SK-N-SH (cell line): ENCODE measurements around the gene TMEM256. TPM values are rescaled to one million over a fixed set of nuclear protein-coding genes. Genes with fewer than 3 reads are reported as not detected.
A peak's percentile ranks its signal among the peaks of the same experiment; 100 is the strongest.

Experiments
- CTCF ChIA-PET: fragments of 300-600, 350-600 bp; formaldehyde crosslinking; extraction: SDS; loops from one replicate; lab custom pipeline; 2021; lab: Yijun Ruan, JAX
- POLR2A ChIA-PET: fragments of 350-600 bp; sonication (Branson Sonifier 250); formaldehyde crosslinking; extraction: SDS; loops from one replicate; lab custom pipeline; 2020; ENCODE audit warnings: antibody characterized with exemption, inconsistent platforms; lab: Yijun Ruan, JAX
- DNase-seq: peaks from one replicate; pipeline ENCODE4 v3.0.0; 2012
- H2AFZ ChIP-seq: fragments of 200-600 bp; sonication (generic); 2 replicates; pipeline ENCODE4 v1.8.1; 2016; ENCODE audit warnings: antibody characterized with exemption, mild to moderate bottlenecking, low read depth
- H3F3A ChIP-seq: fragments of 200-600 bp; sonication (generic); replicated peaks from 2 replicates; pipeline ENCODE3; 2016; ENCODE audit warnings: antibody characterized with exemption, mild to moderate bottlenecking; ENCODE audit not compliant: insufficient read depth
- H3K27ac ChIP-seq, 2 experiments: fragments of 200-500 bp in 1 of 2; fragments of 200-600 bp in 1 of 2; sonication (Bioruptor generic) in 1 of 2; sonication (generic), shearing (Covaris generic) in 1 of 2; 2 replicates each; pipeline versions ENCODE4 v1.5.1 to v1.6.1; 2014 to 2016; ENCODE audit warnings: low read depth in 2 of 2, inconsistent platforms in 1 of 2, low read length in 1 of 2, mild to moderate bottlenecking in 1 of 2, mixed read lengths in 1 of 2
- H3K27me3 ChIP-seq: fragments of 200-600 bp; sonication (generic), shearing (Covaris generic); 2 replicates; pipeline ENCODE4 v1.6.1; 2016; ENCODE audit warnings: mixed run types; ENCODE audit not compliant: insufficient read depth
- H3K36me3 ChIP-seq, 2 experiments: fragments of 200-500 bp in 1 of 2; fragments of 200-600 bp in 1 of 2; sonication (Bioruptor generic) in 1 of 2; sonication (generic) in 1 of 2; replicated peaks in 1 of 2; 2 replicates each; pipeline versions ENCODE3 to v1.5.1; 2014 to 2016; ENCODE audit warnings: low read length in 1 of 2, mild to moderate bottlenecking in 1 of 2; ENCODE audit not compliant: insufficient read depth in 2 of 2, control insufficient read depth in 1 of 2
- H3K4me1 ChIP-seq, 2 experiments: fragments of 200-500 bp in 1 of 2; fragments of 200-600 bp in 1 of 2; sonication (Bioruptor generic) in 1 of 2; sonication (generic), shearing (Covaris generic) in 1 of 2; 2 replicates each; pipeline versions ENCODE4 v1.5.1 to v1.6.1; 2014 to 2016; ENCODE audit warnings: low read depth in 1 of 2, low read length in 1 of 2, mixed run types in 1 of 2; ENCODE audit not compliant: insufficient read depth in 2 of 2, control insufficient read depth in 1 of 2
- H3K4me2 ChIP-seq: fragments of 200-600 bp; sonication (generic), shearing (Covaris generic); 2 replicates; pipeline ENCODE4 v1.6.1; 2017; ENCODE audit warnings: mixed run types
- H3K4me3 ChIP-seq, 2 experiments: fragments of 200-500 bp in 1 of 2; fragments of 200-600 bp in 1 of 2; sonication (Bioruptor generic) in 1 of 2; sonication (generic), shearing (Covaris generic) in 1 of 2; 2 replicates each; pipeline versions ENCODE4 v1.5.1 to v1.8.1; 2014 to 2016; ENCODE audit warnings: low read depth in 2 of 2, inconsistent platforms in 1 of 2, low read length in 1 of 2, mild to moderate bottlenecking in 1 of 2, mixed read lengths in 1 of 2, moderate library complexity in 1 of 2
- H3K79me2 ChIP-seq: fragments of 200-600 bp; sonication (generic); 2 replicates; pipeline ENCODE4 v1.8.1; 2017; ENCODE audit warnings: mild to moderate bottlenecking; ENCODE audit not compliant: insufficient read depth
- H3K9ac ChIP-seq: fragments of 200-600 bp; sonication (generic); 2 replicates; pipeline ENCODE4 v1.6.1; 2017; ENCODE audit warnings: mixed run types
- H3K9me2 ChIP-seq: fragments of 200-600 bp; sonication (generic); 2 replicates; pipeline ENCODE4 v1.6.1; 2017; ENCODE audit warnings: mixed run types
- H3K9me3 ChIP-seq: fragments of 200-600 bp; sonication (generic); 2 replicates; pipeline ENCODE4 v1.6.1; 2017; ENCODE audit warnings: mixed run types, mild to moderate bottlenecking, moderate library complexity
- H4K20me1 ChIP-seq: fragments of 200-600 bp; sonication (generic); 2 replicates; pipeline ENCODE4 v1.6.1; 2017; ENCODE audit warnings: mild to moderate bottlenecking, mixed run types; ENCODE audit not compliant: insufficient read depth
- ELF1 ChIP-seq: IDR thresholded peaks from 2 replicates; pipeline ENCODE4 v1.4.0; 2012
- EP300 ChIP-seq, 2 experiments: IDR thresholded peaks; 2 replicates each; pipeline versions ENCODE4 v1.4.0 to v1.6.1; 2012; ENCODE audit warnings: borderline replicate concordance in 1 of 2, low read depth in 1 of 2, low read length in 1 of 2
- EZH2phosphoT487 ChIP-seq: fragments of 200-600 bp; sonication (generic); IDR thresholded peaks from 2 replicates; pipeline ENCODE4 v1.6.1; 2017; ENCODE audit warnings: low read depth, mixed run types, mild to moderate bottlenecking, antibody characterized with exemption, moderate library complexity, borderline replicate concordance
- MEF2A ChIP-seq: IDR thresholded peaks from 2 replicates; pipeline ENCODE4 v1.4.0; 2012; ENCODE audit warnings: low read depth, borderline replicate concordance
- MXI1 ChIP-seq: IDR thresholded peaks from 2 replicates; pipeline ENCODE4 v1.6.1; 2012; ENCODE audit warnings: mild to moderate bottlenecking, low read depth, low read length, improper control_type of control experiment
- POLR2AphosphoS5 ChIP-seq: IDR thresholded peaks from 2 replicates; pipeline ENCODE4 v1.6.1; 2012; ENCODE audit warnings: low read depth, low read length
- RAD21 ChIP-seq: IDR thresholded peaks from 2 replicates; pipeline ENCODE4 v1.6.1; 2012; ENCODE audit warnings: mild to moderate bottlenecking, low read length
- RFX5 ChIP-seq: IDR thresholded peaks from 2 replicates; pipeline ENCODE4 v1.6.1; 2012; ENCODE audit warnings: mild to moderate bottlenecking, improper control_type of control experiment, low read length
- SIN3A ChIP-seq: IDR thresholded peaks from 2 replicates; pipeline ENCODE4 v1.6.1; 2012; ENCODE audit warnings: low read depth, mild to moderate bottlenecking, low read length, moderate library complexity, borderline replicate concordance
- SMC3 ChIP-seq: IDR thresholded peaks from 2 replicates; pipeline ENCODE4 v1.6.1; 2012; ENCODE audit warnings: low read depth, low read length, improper control_type of control experiment
- TCF12 ChIP-seq: IDR thresholded peaks from 2 replicates; pipeline ENCODE4 v1.4.0; 2012
- TEAD4 ChIP-seq: IDR thresholded peaks from 2 replicates; pipeline ENCODE4 v1.4.0; 2012; ENCODE audit warnings: mild to moderate bottlenecking, borderline replicate concordance; ENCODE audit not compliant: insufficient read depth
- YY1 ChIP-seq: IDR thresholded peaks from 2 replicates; pipeline ENCODE4 v1.4.0; 2012; ENCODE audit warnings: low read depth, mild to moderate bottlenecking
- WGBS: methylation state at CpG from one replicate; pipeline ENCODE4 v1.1.6; 2017; ENCODE audit warnings: low lambda C conversion rate; 5-methylcytosine and 5-hydroxymethylcytosine counted together
- polyA plus RNA-seq, 3 experiments: library from polyadenylated mRNA; depleted of rRNA; stranded (reverse); fragments of >200 nt; gene quantifications; 2 replicates each; pipeline ENCODE4 v1.2.3, GENCODE V29; 2012
- TF ChIP-seq, protein P1 (sequence below): IDR thresholded peaks from 2 replicates; pipeline ENCODE4; 2012
- TF ChIP-seq, protein P2 (sequence below): fragments of 200-600 bp; sonication (generic); IDR thresholded peaks from 2 replicates; pipeline ENCODE4 v1.6.1; 2017; ENCODE audit warnings: antibody characterized with exemption, mild to moderate bottlenecking, moderate library complexity
- TF ChIP-seq, protein P3 (sequence below): IDR thresholded peaks from 2 replicates; pipeline ENCODE4 v1.6.1; 2012; ENCODE audit warnings: mild to moderate bottlenecking, low read depth, low read length, moderate library complexity
- TF ChIP-seq, protein P4 (sequence below): fragments of 150-350 bp; IDR thresholded peaks from 2 replicates; pipeline ENCODE4 v1.6.1; 2017; ENCODE audit warnings: antibody characterized with exemption, low read length, low read depth, borderline replicate concordance

Gene TMEM256
- polyA plus RNA-seq, 1 of the 3 experiments (the other 2 are of a cell fraction): 213 TPM

DNA sequence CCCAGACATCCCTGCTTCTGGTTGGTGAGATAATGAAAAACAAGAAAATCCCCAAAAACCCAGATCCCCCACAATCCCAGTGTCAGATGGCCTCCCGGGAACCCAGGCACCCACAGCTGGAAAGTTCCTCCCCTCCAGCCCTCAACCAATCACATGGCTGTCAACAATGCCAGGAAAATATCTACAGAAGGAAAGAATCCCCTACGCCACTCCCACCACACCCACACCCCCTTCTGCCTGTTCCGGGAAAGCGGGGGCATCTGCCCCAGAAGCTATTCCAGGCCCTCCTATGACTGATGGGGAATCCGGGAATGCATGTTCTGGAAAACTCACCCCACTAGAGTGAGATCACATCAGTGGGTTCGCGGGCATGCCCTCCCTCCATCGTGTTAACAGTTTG lies 47.1 kb downstream of the TMEM256 start (continued):
- TF ChIP-seq, protein P1, sequence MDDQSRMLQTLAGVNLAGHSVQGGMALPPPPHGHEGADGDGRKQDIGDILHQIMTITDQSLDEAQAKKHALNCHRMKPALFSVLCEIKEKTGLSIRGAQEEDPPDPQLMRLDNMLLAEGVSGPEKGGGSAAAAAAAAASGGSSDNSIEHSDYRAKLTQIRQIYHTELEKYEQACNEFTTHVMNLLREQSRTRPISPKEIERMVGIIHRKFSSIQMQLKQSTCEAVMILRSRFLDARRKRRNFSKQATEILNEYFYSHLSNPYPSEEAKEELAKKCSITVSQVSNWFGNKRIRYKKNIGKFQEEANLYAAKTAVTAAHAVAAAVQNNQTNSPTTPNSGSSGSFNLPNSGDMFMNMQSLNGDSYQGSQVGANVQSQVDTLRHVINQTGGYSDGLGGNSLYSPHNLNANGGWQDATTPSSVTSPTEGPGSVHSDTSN: no peak

DNA sequence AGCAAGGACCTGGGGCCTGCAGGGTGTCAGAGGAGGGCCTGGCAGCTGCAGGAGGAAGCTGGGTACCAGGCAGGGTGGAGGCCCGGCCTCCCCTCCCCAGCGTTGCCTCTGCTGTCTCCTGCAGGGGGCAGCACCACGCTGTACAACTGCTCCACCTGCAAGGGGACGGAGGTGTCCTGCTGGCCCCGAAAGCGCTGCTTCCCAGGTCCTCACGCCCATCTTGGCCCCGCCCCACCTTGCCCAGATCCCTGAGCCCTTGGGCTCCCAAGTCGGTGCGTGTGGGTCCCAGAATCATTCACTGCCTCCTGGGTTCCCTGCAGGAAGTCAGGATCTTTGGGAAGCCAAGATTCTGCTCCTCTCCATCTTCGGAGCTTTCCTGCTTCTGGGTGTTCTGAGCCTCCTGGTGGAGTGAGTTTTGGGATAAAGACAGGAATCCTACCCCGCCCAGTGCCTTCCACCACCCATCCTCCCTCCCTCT lies 47.8 kb downstream of the TMEM256 start:
- no peak overlapping the region; a peak in 1 of 4 replicates for H3K27ac ChIP-seq
- H3K79me2 ChIP-seq: peaks cover 29% of the 10 kb centered on the region
- H3K4me2 ChIP-seq: no peak overlapping the region
- ChIA-PET POLR2A (interaction anchor here (0.7 to 0.9 kb wide), 3 partner anchors 81 to 205 kb away, joined by 3 read pairs; partner anchors contain the start of gene ZBTB4), CTCF (interaction anchor here (0.6 to 5.2 kb wide), 56 partner anchors 8 to 331 kb away, joined by 3 to 52 read pairs (median 4); partner anchors contain the start of genes FGF11, NEURL4, NLGN2 and PLSCR3)
- no peaks in the 10 kb centered on the region for H4K20me1 ChIP-seq
- H3K36me3 ChIP-seq: no peaks in the 10 kb centered on the region
- TF ChIP-seq YY1 (no peak), SMC3 (peak; percentile 76), RAD21 (peak; percentile 86), EZH2phosphoT487 (no peak), EP300 (IDR thresholded peaks at IDR 0.05; ENCODE audit: borderline replicate concordance in 1 of 2, low read depth in 1 of 2, low read length in 1 of 2) (no peak), TCF12 (no peak), RFX5 (no peak), SIN3A (0 out of 2 replicates have a peak, but pooled peaks have one; percentile 46)
- TF ChIP-seq, protein P2, sequence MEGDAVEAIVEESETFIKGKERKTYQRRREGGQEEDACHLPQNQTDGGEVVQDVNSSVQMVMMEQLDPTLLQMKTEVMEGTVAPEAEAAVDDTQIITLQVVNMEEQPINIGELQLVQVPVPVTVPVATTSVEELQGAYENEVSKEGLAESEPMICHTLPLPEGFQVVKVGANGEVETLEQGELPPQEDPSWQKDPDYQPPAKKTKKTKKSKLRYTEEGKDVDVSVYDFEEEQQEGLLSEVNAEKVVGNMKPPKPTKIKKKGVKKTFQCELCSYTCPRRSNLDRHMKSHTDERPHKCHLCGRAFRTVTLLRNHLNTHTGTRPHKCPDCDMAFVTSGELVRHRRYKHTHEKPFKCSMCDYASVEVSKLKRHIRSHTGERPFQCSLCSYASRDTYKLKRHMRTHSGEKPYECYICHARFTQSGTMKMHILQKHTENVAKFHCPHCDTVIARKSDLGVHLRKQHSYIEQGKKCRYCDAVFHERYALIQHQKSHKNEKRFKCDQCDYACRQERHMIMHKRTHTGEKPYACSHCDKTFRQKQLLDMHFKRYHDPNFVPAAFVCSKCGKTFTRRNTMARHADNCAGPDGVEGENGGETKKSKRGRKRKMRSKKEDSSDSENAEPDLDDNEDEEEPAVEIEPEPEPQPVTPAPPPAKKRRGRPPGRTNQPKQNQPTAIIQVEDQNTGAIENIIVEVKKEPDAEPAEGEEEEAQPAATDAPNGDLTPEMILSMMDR: peak; percentile 82
- no peaks in the 10 kb centered on the region for H3K9me3 ChIP-seq
- no peak overlapping the region for H3K9ac ChIP-seq
- no peaks in the 10 kb centered on the region for H3K9me2 ChIP-seq
- H3K4me1 ChIP-seq: peaks cover 13 to 38% of the 10 kb centered on the region in 2 experiments; a peak in 2 of 4 replicates
- H3K27me3 ChIP-seq: no peaks in the 10 kb centered on the region
- H3K4me3 ChIP-seq: no peak overlapping the region; a peak in 1 of 4 replicates
- 20% methylated on average over 6 of the region's 12 CpGs for WGBS
- H3F3A ChIP-seq: peaks cover 3% of the 10 kb centered on the region
- DNase-seq: peak; percentile 91
- H2AFZ ChIP-seq: no peak overlapping the region

DNA sequence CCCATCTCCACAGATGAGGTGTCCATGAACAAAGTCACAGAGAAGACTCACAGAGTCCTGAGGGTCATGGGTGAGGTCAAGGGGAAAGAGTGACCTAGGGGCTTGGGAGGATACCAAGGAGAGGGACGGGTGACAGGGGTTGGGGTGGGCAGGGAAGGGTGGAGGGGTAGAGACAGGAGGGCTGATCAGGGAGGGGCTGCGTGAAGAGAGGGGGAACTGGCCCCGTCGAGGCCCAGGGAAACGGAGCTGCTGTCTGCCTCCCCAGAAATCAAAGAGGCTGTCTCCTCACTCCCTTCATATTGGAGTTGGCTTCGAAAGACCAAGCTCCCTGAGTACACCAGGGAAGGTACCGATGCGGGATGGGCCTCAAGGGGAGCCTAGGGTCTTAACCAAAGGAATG lies 48.3 kb downstream of the TMEM256 start:
- no peaks in the 10 kb centered on the region for H3K27me3 ChIP-seq
- no peak overlapping the region for H3K4me2 ChIP-seq
- H3K9me3 ChIP-seq: no peaks in the 10 kb centered on the region
- H3K36me3 ChIP-seq: no peaks in the 10 kb centered on the region
- no peak overlapping the region for H3K4me3 ChIP-seq
- no peak overlapping the region for H2AFZ ChIP-seq
- no peak for DNase-seq
- ChIA-PET POLR2A (interaction anchor here (0.7 to 2.0 kb wide), 3 partner anchors 26 to 205 kb away, joined by 3 to 5 read pairs (median 3); partner anchors contain the start of gene ZBTB4), CTCF (interaction anchor here (0.6 to 5.2 kb wide), 43 partner anchors 8 to 332 kb away, joined by 3 to 52 read pairs (median 6); partner anchors contain the start of genes FGF11, NEURL4, NLGN2 and PLSCR3)
- 81% methylated on average over 8 of the region's 8 CpGs for WGBS
- peaks cover 5% of the 10 kb centered on the region for H3F3A ChIP-seq
- no peaks in the 10 kb centered on the region for H3K9me2 ChIP-seq
- peaks cover 35% of the 10 kb centered on the region for H3K79me2 ChIP-seq
- peak overlapping the region in 1 of 2 experiments; percentile 17; a peak in 1 of 4 replicates for H3K27ac ChIP-seq
- H3K4me1 ChIP-seq: peaks cover 13 to 43% of the 10 kb centered on the region in 2 experiments; a peak in 2 of 4 replicates
- H3K9ac ChIP-seq: no peak overlapping the region
- no peaks in the 10 kb centered on the region for H4K20me1 ChIP-seq
- TF ChIP-seq, protein P3, sequence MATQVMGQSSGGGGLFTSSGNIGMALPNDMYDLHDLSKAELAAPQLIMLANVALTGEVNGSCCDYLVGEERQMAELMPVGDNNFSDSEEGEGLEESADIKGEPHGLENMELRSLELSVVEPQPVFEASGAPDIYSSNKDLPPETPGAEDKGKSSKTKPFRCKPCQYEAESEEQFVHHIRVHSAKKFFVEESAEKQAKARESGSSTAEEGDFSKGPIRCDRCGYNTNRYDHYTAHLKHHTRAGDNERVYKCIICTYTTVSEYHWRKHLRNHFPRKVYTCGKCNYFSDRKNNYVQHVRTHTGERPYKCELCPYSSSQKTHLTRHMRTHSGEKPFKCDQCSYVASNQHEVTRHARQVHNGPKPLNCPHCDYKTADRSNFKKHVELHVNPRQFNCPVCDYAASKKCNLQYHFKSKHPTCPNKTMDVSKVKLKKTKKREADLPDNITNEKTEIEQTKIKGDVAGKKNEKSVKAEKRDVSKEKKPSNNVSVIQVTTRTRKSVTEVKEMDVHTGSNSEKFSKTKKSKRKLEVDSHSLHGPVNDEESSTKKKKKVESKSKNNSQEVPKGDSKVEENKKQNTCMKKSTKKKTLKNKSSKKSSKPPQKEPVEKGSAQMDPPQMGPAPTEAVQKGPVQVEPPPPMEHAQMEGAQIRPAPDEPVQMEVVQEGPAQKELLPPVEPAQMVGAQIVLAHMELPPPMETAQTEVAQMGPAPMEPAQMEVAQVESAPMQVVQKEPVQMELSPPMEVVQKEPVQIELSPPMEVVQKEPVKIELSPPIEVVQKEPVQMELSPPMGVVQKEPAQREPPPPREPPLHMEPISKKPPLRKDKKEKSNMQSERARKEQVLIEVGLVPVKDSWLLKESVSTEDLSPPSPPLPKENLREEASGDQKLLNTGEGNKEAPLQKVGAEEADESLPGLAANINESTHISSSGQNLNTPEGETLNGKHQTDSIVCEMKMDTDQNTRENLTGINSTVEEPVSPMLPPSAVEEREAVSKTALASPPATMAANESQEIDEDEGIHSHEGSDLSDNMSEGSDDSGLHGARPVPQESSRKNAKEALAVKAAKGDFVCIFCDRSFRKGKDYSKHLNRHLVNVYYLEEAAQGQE: no peak
- TF ChIP-seq, protein P4, sequence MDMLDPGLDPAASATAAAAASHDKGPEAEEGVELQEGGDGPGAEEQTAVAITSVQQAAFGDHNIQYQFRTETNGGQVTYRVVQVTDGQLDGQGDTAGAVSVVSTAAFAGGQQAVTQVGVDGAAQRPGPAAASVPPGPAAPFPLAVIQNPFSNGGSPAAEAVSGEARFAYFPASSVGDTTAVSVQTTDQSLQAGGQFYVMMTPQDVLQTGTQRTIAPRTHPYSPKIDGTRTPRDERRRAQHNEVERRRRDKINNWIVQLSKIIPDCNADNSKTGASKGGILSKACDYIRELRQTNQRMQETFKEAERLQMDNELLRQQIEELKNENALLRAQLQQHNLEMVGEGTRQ: no peak
- no peak for TF ChIP-seq ELF1
- TF ChIP-seq TEAD4: no peak
- no peak for TF ChIP-seq YY1
- no peak for TF ChIP-seq SIN3A
- TF ChIP-seq MEF2A: no peak
- no peak for TF ChIP-seq POLR2AphosphoS5
- TF ChIP-seq TCF12: no peak
- TF ChIP-seq SMC3: no peak
- TF ChIP-seq MXI1: no peak
